ENCODE measurements around the gene FTO. TPM values are rescaled to one million over a fixed set of nuclear protein-coding genes. Genes with fewer than 3 reads are reported as not detected.

Gene FTO
- total RNA-seq, 1 donor from 2014 or later = 107 TPM

DNA sequence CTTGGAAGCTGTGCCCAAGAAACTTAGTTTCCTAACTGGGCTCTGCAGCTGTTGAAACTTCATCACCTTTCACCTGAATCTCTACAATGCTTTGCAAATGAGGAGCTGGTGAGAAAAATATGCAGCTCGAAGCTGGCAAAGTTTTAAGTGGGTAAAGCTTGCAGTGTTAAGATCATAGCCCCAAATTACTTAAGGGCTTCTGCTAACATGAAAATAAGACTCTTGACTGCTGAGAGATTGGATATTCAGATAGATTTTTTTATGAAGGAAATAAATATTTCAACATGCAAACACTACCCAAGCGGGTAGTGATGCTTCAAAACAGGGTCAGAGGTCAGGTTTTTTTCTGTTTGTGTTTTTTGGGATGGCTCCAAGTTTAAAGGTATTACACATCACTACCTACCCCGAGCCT, 278.7 kb downstream of the FTO start:
- no peaks in the 10 kb centered on the region for H3K27me3 Mint-ChIP-seq (ENCODE audit: low read depth)
- no peaks in the 10 kb centered on the region for H3K36me3 Mint-ChIP-seq (ENCODE audit: low read depth)
- no peak overlapping the region for H3K4me3 Mint-ChIP-seq
- no peaks in the 10 kb centered on the region for H3K9me3 Mint-ChIP-seq
- no peak for DNase-seq (ENCODE audit: low read depth, low spot score)
- TF ChIP-seq CTCF (conservative IDR thresholded peaks at IDR 0.05) = no peak
- H3K27ac Mint-ChIP-seq (ENCODE audit: unreplicated experiment) = no peak overlapping the region
- H3K4me1 Mint-ChIP-seq = no peaks in the 10 kb centered on the region

GRCh38 chr16:53984936-53985335, 281.0 kb downstream of the FTO start:
- Mint-ChIP-seq H3K9me3 (no peaks in the 10 kb centered on the region), H3K4me1 (no peaks in the 10 kb centered on the region), H3K36me3 (ENCODE audit: low read depth) (no peaks in the 10 kb centered on the region), H3K27ac (ENCODE audit: unreplicated experiment) (no peak overlapping the region), H3K27me3 (ENCODE audit: low read depth) (no peaks in the 10 kb centered on the region), H3K4me3 (no peak overlapping the region)
- DNase-seq (ENCODE audit: low read depth, low spot score) = no peak
- TF ChIP-seq CTCF (conservative IDR thresholded peaks at IDR 0.05) = no peak

- Mint-ChIP-seq H3K27ac (ENCODE audit: unreplicated experiment) (no peak overlapping the region), H3K27me3 (ENCODE audit: low read depth) (no peaks in the 10 kb centered on the region), H3K4me3 (no peak overlapping the region), H3K36me3 (ENCODE audit: low read depth) (no peaks in the 10 kb centered on the region), H3K4me1 (peaks cover 1% of the 10 kb centered on the region), H3K9me3 (no peaks in the 10 kb centered on the region)
- no peak for TF ChIP-seq CTCF (conservative IDR thresholded peaks at IDR 0.05)
- DNase-seq (ENCODE audit: low read depth, low spot score) = no peak
Observed at GRCh38 chr16:53985861-53986260, 281.9 kb downstream of the FTO start.

DNA sequence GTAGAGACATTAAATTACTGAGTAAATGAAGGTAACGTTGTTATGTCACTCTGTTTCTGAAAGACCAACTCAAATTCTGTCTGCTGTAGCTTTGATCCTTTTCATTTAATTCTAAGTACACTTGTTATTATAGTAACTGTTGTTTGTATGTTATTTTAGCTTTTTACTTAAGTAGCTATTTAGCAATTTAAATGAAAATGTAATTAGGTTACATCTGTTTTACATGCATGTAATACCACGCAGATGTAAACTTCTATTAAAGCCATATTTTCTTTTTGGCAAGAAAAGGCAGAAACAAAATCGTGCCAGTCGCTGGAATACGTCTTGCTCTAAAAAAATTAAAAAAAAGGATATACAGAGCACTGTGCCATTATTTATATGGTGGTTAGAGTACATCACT, 282.8 kb downstream of the FTO start:
- H3K9me3 Mint-ChIP-seq = no peaks in the 10 kb centered on the region
- H3K4me1 Mint-ChIP-seq = peaks cover 11% of the 10 kb centered on the region
- DNase-seq (ENCODE audit: low read depth, low spot score) = no peak
- H3K27ac Mint-ChIP-seq (ENCODE audit: unreplicated experiment) = no peak overlapping the region
- TF ChIP-seq CTCF (conservative IDR thresholded peaks at IDR 0.05) = no peak
- no peak overlapping the region for H3K4me3 Mint-ChIP-seq
- H3K27me3 Mint-ChIP-seq (ENCODE audit: low read depth) = no peaks in the 10 kb centered on the region
- no peaks in the 10 kb centered on the region for H3K36me3 Mint-ChIP-seq (ENCODE audit: low read depth)

DNA sequence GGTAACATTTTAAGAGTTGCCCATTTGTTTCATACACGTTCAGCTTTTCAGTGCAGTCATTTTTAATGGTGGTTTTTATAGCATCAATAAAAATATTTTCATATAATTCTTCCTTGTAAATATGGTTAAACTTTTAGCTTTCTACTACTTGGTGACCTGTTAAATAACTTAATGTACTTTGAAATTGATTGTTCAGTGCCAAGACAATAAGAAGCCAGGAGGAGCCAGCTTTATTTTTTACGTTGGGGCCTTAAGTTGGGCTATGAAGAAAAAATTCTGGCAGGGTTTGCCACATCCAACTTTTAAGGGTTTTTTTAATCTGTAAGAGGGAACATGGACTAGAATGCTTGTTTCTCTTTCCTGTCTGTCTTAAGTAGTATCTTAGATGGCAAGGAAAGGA, 284.2 kb downstream of the FTO start:
- peaks cover 22% of the 10 kb centered on the region for H3K4me1 Mint-ChIP-seq
- no peak for DNase-seq (ENCODE audit: low read depth, low spot score)
- no peak overlapping the region for H3K27ac Mint-ChIP-seq (ENCODE audit: unreplicated experiment)
- H3K9me3 Mint-ChIP-seq = no peaks in the 10 kb centered on the region
- H3K4me3 Mint-ChIP-seq = no peak overlapping the region
- TF ChIP-seq CTCF (conservative IDR thresholded peaks at IDR 0.05) = no peak
- no peaks in the 10 kb centered on the region for H3K36me3 Mint-ChIP-seq (ENCODE audit: low read depth)
- H3K27me3 Mint-ChIP-seq (ENCODE audit: low read depth) = no peaks in the 10 kb centered on the region

GRCh38 chr16:53989597-53989996, 285.6 kb downstream of the FTO start:
- H3K27ac Mint-ChIP-seq (ENCODE audit: unreplicated experiment) = no peak overlapping the region
- TF ChIP-seq CTCF (conservative IDR thresholded peaks at IDR 0.05) = no peak
- DNase-seq (ENCODE audit: low read depth, low spot score) = no peak
- no peaks in the 10 kb centered on the region for H3K36me3 Mint-ChIP-seq (ENCODE audit: low read depth)
- no peaks in the 10 kb centered on the region for H3K9me3 Mint-ChIP-seq
- H3K4me1 Mint-ChIP-seq = peaks cover 22% of the 10 kb centered on the region
- H3K27me3 Mint-ChIP-seq (ENCODE audit: low read depth) = no peaks in the 10 kb centered on the region
- no peak overlapping the region for H3K4me3 Mint-ChIP-seq
